Measurements from ENCODE around the gene GHRL.
"Not testable (repeated sequence)": the region's sequence is repeated elsewhere in the genome, so short reads cannot be mapped to it uniquely, and the experiment has no call there.

GHRL gene

DNA sequence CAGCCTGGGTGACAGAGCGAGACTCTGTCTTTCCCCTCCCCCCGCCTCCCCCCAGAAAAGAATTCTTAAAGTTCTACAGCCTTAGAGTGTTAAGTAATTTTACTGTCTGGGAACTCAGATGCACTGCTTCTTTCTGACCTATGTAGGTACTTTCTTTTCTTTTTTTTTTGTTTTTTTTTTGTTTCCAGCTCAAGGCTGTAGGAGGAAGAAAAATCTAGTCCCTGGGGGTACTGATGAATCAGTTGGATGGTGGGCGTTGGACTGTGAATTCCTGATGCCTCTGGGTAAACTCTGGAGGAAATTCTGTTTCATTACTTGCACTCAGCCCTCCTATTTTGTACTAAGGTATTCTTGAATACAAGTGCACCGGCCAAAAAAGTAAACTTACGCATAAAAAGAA is 10.8 kb downstream of the GHRL start:
- Mint-ChIP-seq H3K4me1 (ENCODE audit: low read depth) (peaks cover 36% of the 10 kb centered on the region), H3K27me3 (ENCODE audit: low read depth) (no peaks in the 10 kb centered on the region), H3K4me3 (no peak overlapping the region), H3K9me3 (no peaks in the 10 kb centered on the region), H3K36me3 (ENCODE audit: low read depth) (peaks cover 44% of the 10 kb centered on the region), H3K27ac (no peak overlapping the region)

DNA sequence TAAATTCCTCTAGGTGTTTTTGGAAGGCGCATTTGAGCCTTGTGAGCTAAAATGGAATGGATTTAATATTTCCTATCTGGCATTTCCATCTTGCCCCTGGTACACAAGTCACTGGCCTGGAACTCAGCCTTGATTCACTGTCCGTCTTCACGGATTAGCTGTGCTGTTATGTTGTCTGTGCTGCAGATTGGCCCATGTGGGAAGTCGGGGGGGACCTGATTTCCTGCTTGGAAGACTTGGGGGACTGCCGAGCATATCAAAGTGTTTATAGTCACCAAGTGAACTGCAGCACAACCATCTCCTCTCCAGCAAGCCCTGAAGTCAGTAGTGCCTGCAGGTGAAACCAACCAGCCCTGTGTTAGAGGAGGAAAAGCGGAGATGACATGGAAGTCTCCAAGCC is 12.2 kb downstream of the GHRL start:
- H3K4me1 Mint-ChIP-seq (ENCODE audit: low read depth): peaks cover 35% of the 10 kb centered on the region
- peaks cover 44% of the 10 kb centered on the region for H3K36me3 Mint-ChIP-seq (ENCODE audit: low read depth)
- H3K4me3 Mint-ChIP-seq: no peak overlapping the region
- no peaks in the 10 kb centered on the region for H3K27me3 Mint-ChIP-seq (ENCODE audit: low read depth)
- H3K9me3 Mint-ChIP-seq: no peaks in the 10 kb centered on the region
- no peak overlapping the region for H3K27ac Mint-ChIP-seq

DNA sequence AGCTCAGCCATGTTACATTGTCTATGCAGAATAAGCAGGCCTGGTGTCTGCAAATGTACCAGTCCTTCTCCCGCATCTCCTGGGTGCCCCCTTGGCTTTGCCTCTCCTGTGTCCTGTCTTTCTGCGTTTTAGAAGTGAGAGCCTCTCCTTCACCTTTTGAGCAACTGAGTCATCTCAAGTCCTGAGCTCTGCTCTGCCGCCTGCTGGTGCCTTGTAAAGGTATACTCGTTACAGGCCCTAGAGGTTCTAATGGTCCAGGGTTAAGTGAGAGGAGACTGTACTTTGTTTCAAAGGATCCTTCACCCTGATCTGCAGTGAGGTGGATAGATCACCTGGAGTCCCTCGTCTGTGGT is 12.6 kb downstream of the GHRL start:
- Mint-ChIP-seq H3K4me1 (ENCODE audit: low read depth) (peaks cover 32% of the 10 kb centered on the region), H3K36me3 (ENCODE audit: low read depth) (peaks cover 48% of the 10 kb centered on the region), H3K27me3 (ENCODE audit: low read depth) (no peaks in the 10 kb centered on the region), H3K9me3 (no peaks in the 10 kb centered on the region), H3K27ac (no peak overlapping the region), H3K4me3 (no peak overlapping the region)

GRCh38 chr3:10279384-10280176 is 13.2 kb downstream of the GHRL start:
- H3K4me1 Mint-ChIP-seq (ENCODE audit: low read depth): peaks cover 26% of the 10 kb centered on the region
- peaks cover 46% of the 10 kb centered on the region for H3K36me3 Mint-ChIP-seq (ENCODE audit: low read depth)
- H3K9me3 Mint-ChIP-seq: no peaks in the 10 kb centered on the region
- H3K27me3 Mint-ChIP-seq (ENCODE audit: low read depth): no peaks in the 10 kb centered on the region
- no peak overlapping the region for H3K4me3 Mint-ChIP-seq
- H3K27ac Mint-ChIP-seq: no peak overlapping the region

- H3K4me1 Mint-ChIP-seq (ENCODE audit: low read depth): peaks cover 24% of the 10 kb centered on the region
- H3K27me3 Mint-ChIP-seq (ENCODE audit: low read depth): no peaks in the 10 kb centered on the region
- H3K36me3 Mint-ChIP-seq (ENCODE audit: low read depth): peaks cover 42% of the 10 kb centered on the region
- H3K4me3 Mint-ChIP-seq: no peak overlapping the region
- no peaks in the 10 kb centered on the region for H3K9me3 Mint-ChIP-seq
- H3K27ac Mint-ChIP-seq: no peak overlapping the region
Measured at GRCh38 chr3:10278501-10278900, 14.2 kb downstream of the GHRL start.

GRCh38 chr3:10277115-10277625 is 15.6 kb downstream of the GHRL start:
- H3K27ac Mint-ChIP-seq: no peak overlapping the region
- H3K4me1 Mint-ChIP-seq (ENCODE audit: low read depth): peaks cover 25% of the 10 kb centered on the region
- no peaks in the 10 kb centered on the region for H3K9me3 Mint-ChIP-seq
- H3K27me3 Mint-ChIP-seq (ENCODE audit: low read depth): no peaks in the 10 kb centered on the region
- peaks cover 44% of the 10 kb centered on the region for H3K36me3 Mint-ChIP-seq (ENCODE audit: low read depth)
- no peak overlapping the region for H3K4me3 Mint-ChIP-seq

DNA sequence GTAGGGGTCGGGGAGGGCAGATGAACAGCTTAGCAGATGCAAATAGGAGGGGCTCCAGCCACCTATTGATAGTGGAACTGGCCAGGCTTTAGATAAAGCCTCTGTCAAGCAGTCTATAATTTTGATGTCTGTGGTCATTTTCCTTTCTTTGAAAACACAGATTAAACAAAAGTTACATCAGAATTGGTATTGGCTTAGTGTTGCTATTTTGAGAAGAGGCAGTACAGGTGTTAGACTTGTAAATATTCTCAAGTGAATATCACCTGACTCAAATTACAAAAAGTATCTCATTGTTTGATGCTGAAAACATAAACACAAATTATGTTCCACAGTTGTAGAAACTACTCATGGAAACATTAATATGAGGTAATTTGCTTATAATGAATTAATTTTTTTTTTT is 18.1 kb downstream of the GHRL start:
- no peak overlapping the region for H3K4me3 Mint-ChIP-seq
- H3K9me3 Mint-ChIP-seq: no peaks in the 10 kb centered on the region
- H3K27ac Mint-ChIP-seq: no peak overlapping the region
- peaks cover 23% of the 10 kb centered on the region for H3K4me1 Mint-ChIP-seq (ENCODE audit: low read depth)
- H3K36me3 Mint-ChIP-seq (ENCODE audit: low read depth): peaks cover 50% of the 10 kb centered on the region
- no peaks in the 10 kb centered on the region for H3K27me3 Mint-ChIP-seq (ENCODE audit: low read depth)

GRCh38 chr3:10273702-10274305 is 18.9 kb downstream of the GHRL start:
- Mint-ChIP-seq H3K36me3 (ENCODE audit: low read depth) (peaks cover 51% of the 10 kb centered on the region), H3K4me1 (ENCODE audit: low read depth) (peaks cover 25% of the 10 kb centered on the region), H3K4me3 (peak overlapping the region; percentile 3), H3K27me3 (ENCODE audit: low read depth) (no peaks in the 10 kb centered on the region), H3K9me3 (no peaks in the 10 kb centered on the region), H3K27ac (no peak overlapping the region)

DNA sequence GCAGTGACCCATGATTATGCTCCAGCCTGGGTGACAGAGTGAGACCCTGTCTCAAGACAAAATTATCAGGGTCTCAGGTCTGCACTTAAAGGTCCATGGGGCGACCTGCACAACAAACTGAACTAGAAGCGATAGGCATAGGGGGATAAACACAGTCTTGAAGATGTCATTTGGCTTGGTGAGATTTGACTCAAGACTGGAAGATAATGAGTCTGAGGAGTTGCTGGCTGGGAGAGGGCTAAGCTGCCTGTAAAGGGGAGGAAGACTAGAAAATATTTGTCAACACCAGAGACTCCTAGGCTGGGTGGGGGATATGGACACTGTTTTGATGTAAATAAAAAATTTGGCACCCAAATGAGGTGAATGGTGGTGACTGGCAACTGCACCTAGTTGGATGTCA is 19.8 kb downstream of the GHRL start:
- peaks cover 26% of the 10 kb centered on the region for H3K4me1 Mint-ChIP-seq (ENCODE audit: low read depth)
- H3K36me3 Mint-ChIP-seq (ENCODE audit: low read depth): peaks cover 48% of the 10 kb centered on the region
- peak overlapping the region; percentile 3 for H3K4me3 Mint-ChIP-seq
- no peak overlapping the region for H3K27ac Mint-ChIP-seq
- no peaks in the 10 kb centered on the region for H3K27me3 Mint-ChIP-seq (ENCODE audit: low read depth)
- H3K9me3 Mint-ChIP-seq: no peaks in the 10 kb centered on the region

DNA sequence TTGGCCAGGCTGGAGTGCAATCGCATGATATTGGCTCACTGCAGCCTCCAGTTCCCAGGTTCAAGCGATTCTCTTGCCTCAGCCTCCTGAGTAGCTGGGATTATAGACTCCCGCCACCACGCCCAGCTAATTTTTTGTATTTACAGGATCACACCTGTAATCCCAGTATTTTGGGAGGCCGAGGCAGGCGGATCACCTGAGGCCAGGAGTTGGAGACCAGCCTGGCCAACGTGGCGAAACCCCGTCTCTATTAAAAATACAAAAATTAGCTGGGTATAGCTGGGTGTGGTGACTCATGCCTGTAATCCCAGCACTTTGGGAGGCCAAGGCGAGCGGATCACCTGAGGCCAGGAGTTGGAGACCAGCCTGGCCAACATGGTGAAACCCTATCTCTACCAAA is 20.3 kb downstream of the GHRL start:
- H3K4me3 Mint-ChIP-seq; H3K27ac Mint-ChIP-seq; H3K27me3 Mint-ChIP-seq (ENCODE audit: low read depth); H3K9me3 Mint-ChIP-seq: not testable (repeated sequence)
- H3K4me1 Mint-ChIP-seq (ENCODE audit: low read depth): peaks cover 30% of the 10 kb centered on the region
- peaks cover 46% of the 10 kb centered on the region for H3K36me3 Mint-ChIP-seq (ENCODE audit: low read depth)

DNA sequence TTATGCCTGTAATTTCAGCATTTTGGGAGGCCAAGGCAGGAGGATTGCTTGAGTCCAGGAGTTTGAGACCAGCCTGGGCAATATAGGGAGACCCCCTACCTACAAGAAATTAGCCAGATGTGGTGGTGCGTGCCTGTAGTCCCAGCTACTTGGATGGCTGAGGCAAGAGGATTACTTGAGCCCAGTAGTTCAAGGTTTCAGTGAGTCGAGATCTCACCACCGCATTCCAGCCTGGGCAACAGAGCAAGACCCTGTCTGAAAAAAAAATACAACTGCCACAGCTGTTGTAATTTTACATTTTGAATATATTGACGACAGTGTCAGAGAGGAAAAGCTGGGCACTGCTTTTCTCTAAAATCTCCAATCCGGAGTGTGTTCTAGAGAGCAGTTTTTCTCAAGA is 23.3 kb downstream of the GHRL start:
- Mint-ChIP-seq H3K27ac (no peak overlapping the region), H3K4me1 (ENCODE audit: low read depth) (peaks cover 36% of the 10 kb centered on the region), H3K36me3 (ENCODE audit: low read depth) (peaks cover 48% of the 10 kb centered on the region), H3K4me3 (no peak overlapping the region), H3K27me3 (ENCODE audit: low read depth) (no peaks in the 10 kb centered on the region), H3K9me3 (no peaks in the 10 kb centered on the region)

DNA sequence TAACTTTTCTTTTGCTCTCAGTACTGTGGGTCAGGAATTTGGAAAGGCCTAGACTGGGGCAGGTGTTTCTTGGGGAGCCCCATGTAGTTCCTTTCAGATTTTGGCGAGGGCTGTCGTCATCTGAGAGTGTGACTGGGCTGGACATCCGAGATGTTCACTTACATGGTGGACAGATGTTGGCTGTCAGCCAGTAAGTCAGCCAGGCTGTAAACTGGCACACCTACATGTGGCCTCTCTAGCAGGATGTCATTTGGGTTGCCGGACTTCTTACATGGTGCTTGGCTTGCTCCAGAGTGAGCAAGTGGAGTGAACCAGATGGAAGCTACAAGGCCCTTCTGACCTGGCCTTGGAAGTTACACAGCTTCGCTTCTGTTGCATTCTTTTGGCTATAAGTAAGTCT is 23.8 kb downstream of the GHRL start:
- Mint-ChIP-seq H3K9me3 (no peaks in the 10 kb centered on the region), H3K4me1 (ENCODE audit: low read depth) (peaks cover 35% of the 10 kb centered on the region), H3K4me3 (no peak overlapping the region), H3K36me3 (ENCODE audit: low read depth) (peaks cover 51% of the 10 kb centered on the region), H3K27me3 (ENCODE audit: low read depth) (no peaks in the 10 kb centered on the region), H3K27ac (no peak overlapping the region)

DNA sequence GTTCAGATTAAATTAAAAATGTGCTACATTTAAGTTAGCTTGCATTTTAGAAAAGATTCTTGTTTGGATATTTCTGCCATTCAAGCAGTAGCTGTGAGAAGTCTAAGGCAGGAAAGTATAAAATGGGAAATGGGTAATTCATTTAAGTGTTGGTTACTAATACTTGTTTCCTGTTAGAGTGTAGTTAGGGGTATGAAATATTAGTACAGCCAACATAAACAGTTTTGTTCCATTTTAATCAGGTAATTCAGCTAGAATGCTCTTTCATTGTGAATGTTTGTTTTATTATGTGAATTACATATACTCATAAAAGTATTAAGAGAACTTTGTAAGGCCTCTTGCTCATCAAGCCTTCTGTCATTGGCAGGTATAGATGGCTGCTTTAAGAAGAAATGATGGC is 24.6 kb downstream of the GHRL start:
- Mint-ChIP-seq H3K4me3 (no peak overlapping the region), H3K27ac (no peak overlapping the region), H3K9me3 (no peaks in the 10 kb centered on the region), H3K4me1 (ENCODE audit: low read depth) (peaks cover 37% of the 10 kb centered on the region), H3K27me3 (ENCODE audit: low read depth) (no peaks in the 10 kb centered on the region), H3K36me3 (ENCODE audit: low read depth) (peaks cover 54% of the 10 kb centered on the region)

GRCh38 chr3:10266936-10267335 is 25.8 kb downstream of the GHRL start:
- peaks cover 58% of the 10 kb centered on the region for H3K36me3 Mint-ChIP-seq (ENCODE audit: low read depth)
- peaks cover 38% of the 10 kb centered on the region for H3K4me1 Mint-ChIP-seq (ENCODE audit: low read depth)
- H3K9me3 Mint-ChIP-seq; H3K4me3 Mint-ChIP-seq; H3K27me3 Mint-ChIP-seq (ENCODE audit: low read depth); H3K27ac Mint-ChIP-seq: not testable (repeated sequence)

- H3K4me1 Mint-ChIP-seq (ENCODE audit: low read depth): peaks cover 43% of the 10 kb centered on the region
- H3K27ac Mint-ChIP-seq: no peak overlapping the region
- no peak overlapping the region for H3K4me3 Mint-ChIP-seq
Measured at GRCh38 chr3:10265833-10266232, 26.9 kb downstream of the GHRL start.

More at GRCh38 chr3:10265833-10266232, 26.9 kb downstream of the GHRL start:
- no peaks in the 10 kb centered on the region for H3K27me3 Mint-ChIP-seq (ENCODE audit: low read depth)
- H3K36me3 Mint-ChIP-seq (ENCODE audit: low read depth): peaks cover 61% of the 10 kb centered on the region
- H3K9me3 Mint-ChIP-seq: no peaks in the 10 kb centered on the region
